Choroid plexus epithelial cell (primary cell): Measurements from ENCODE around the gene ZNF747.
"Not testable (repeated sequence)": the region's sequence is repeated elsewhere in the genome, so short reads cannot be mapped to it uniquely, and the experiment has no call there.

Experiments used
- DNase-seq: peaks from one replicate; pipeline ENCODE4 v3.0.0-alpha.2; 2010; ENCODE audit warnings: low read depth
- H3K4me3 ChIP-seq: 2 replicates; pipeline ENCODE4 v1.5.1; 2011; ENCODE audit warnings: low read depth, mild to moderate bottlenecking, control low read depth, low read length, moderate library complexity
- CTCF ChIP-seq: conservative IDR thresholded peaks from 2 replicates; pipeline ENCODE4 v1.5.1; 2011; ENCODE audit warnings: low read depth, mild to moderate bottlenecking, control low read depth, inconsistent platforms, low read length, moderate library complexity

ZNF747 gene

DNA sequence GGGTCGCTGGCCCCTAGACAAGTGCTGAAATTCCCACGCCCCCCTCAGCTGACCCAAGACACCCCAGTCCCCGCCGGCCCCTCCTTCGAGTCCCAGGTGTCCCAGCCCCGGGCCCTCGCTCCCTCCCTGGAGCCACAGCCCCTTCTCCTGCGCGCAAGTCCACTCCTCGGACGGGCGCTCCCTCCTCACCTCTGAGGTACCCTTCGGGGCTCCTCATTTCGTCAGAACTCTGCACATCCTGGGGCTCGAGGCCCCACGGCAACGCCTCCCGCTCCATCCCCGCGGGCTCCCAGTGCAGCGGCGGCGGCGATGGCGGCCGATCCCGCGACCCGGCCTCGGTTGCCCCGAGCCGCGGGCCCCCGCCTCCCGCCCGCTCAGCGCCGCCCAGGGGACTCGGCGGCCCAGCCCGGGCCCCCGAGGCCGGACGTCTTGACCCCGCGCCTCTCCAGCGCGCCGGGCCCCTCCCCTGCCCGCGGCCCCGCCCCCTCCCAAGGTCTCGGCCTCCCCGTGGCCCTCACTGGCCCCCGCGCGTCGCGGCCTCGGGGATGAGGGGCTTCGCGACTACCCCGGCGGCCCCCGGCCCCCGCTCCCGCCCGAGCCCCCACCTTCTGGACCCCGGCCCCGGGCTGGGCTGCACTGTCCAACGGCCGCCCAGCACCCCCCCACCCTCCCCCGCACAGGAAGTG lies 8.4 kb downstream of the ZNF747 start, which contains the start of gene ZNF768:
TSS of gene ZNF768 (minus strand) at position 430 of the 686 bp plus-strand sequence. CDS start at position 277, 153 bp downstream.
- no peak for TF ChIP-seq CTCF
- DNase-seq = peak; percentile 30

GRCh38 chr16:30525844-30526136 lies 8.9 kb downstream of the ZNF747 start:
- TF ChIP-seq CTCF = no peak
- H3K4me3 ChIP-seq = peak overlapping the region; percentile 88
- no peak for DNase-seq

More for the DNA sequence above, 8.4 kb downstream of the ZNF747 start, which contains the start of gene ZNF768:
- H3K4me3 ChIP-seq = peak within 1 kb of the TSS; percentile 88

- no peak for DNase-seq
- H3K4me3 ChIP-seq = no peak overlapping the region
- TF ChIP-seq CTCF = no peak
Observed at GRCh38 chr16:30524575-30525568, 9.8 kb downstream of the ZNF747 start.

DNA sequence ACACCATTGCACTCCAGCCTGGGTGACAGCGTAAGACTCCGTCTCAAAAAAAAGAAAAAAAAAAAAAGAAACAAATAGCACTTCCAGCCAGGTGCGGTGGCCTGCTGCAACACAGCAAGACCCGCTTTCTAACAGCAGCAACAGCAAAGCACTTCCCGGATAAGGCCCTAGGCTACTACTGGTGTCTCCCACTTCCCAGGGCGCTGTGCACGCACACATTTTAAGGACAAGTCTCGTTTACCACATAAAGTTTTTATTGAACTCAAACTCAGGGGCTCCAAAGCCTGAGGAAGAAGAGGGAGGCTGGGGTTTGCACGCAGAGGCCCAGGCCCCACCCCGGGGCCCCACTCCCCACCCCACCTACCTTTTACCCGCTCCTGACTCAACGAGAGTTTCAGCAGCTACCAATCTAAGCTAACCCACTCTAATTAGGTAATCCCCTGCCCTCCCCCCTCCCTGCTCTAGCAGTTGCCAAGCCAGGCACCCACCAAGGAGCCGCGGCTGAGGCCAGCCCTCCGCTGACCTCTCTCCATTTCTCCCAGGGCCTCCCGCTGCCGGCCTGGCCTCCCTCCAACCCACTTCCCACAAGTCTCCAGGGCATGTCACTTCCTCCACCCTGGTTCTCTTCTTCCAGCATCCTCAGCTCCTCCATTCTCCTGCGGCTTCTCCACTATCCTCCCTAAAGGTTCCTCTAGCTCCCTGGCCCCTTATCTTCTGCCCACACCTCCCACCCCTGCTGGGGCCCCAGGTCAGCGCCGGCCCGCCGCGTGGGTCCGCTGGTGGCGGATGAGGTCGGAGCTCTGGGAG lies 10.7 kb downstream of the ZNF747 start:
- DNase-seq = peak; percentile 71
- no peak overlapping the region for H3K4me3 ChIP-seq
- TF ChIP-seq CTCF = no peak

DNA sequence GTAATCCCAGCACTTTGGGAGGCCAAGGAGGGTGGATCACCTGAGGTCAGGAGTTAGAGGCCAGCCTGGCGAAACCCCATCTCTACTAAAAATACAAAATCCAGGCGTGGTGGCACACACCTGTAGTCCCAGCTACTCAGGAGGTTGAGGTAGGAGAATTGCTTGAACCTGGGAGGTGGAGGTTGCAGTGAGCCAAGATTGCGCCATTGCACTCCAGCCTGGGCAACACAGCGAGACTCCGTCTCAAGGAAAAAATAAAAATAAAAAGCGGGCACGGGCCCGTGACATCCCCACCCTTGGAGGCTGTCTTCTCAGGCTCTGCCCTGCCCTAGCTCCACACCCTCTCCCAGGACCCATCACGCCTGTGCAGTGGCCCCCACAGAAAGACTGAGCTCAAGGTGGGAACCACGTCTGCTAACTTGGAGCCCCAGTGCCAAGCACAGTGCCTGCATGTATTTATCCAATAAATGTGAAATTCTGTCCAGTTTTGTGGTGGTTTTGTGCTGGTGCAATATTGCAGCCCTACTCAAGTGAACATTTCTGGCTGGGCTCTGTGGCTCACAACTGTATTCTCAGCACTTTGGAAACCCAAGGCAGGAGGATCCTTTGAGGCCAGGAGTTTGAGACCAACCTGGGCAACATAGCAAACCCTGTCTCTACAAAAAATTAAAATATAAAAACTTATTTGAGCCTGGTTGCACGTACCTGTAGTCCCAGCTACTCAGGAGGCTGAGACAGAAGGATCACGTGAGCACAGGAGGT lies 11.8 kb downstream of the ZNF747 start:
- not testable (repeated sequence) for DNase-seq

GRCh38 chr16:30521873-30522641 lies 12.6 kb downstream of the ZNF747 start:
- no peak for TF ChIP-seq CTCF
- no peak for DNase-seq

More for the DNA sequence above, 11.8 kb downstream of the ZNF747 start:
- H3K4me3 ChIP-seq = not testable (repeated sequence)

More at GRCh38 chr16:30521873-30522641, 12.6 kb downstream of the ZNF747 start:
- H3K4me3 ChIP-seq = no peak overlapping the region
